ENCODE data around the gene MAP7D3. TPM values are rescaled to one million over a fixed set of nuclear protein-coding genes. Genes with fewer than 3 reads are reported as not detected.

Gene MAP7D3
- total and polyA plus RNA-seq, 10 of the 15 experiments (the other 5 are each of a cell fraction or from before 2014, with no cell fraction given) = 9.1 to 24.0 (median 11.0) TPM

DNA sequence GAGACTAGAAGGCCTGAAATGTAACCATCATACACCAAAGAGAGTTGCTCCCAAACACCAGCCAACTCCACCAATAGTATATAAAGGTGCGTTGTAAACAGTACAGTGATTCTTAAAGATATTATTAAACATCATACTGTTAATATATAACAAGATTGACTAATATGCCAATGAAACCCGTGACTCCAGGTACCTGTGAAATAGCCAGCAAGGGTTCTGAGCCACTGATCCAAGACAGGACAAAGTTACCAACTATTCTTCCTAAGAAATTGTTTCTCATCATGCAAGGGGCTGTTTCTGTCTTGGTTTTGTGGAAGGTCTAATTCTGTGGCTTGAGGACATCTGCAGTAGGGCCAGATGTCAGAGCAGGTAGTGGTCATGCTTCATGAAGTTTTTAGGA lies 56.7 kb downstream of the MAP7D3 start (continued):
- TF ChIP-seq, protein P1, sequence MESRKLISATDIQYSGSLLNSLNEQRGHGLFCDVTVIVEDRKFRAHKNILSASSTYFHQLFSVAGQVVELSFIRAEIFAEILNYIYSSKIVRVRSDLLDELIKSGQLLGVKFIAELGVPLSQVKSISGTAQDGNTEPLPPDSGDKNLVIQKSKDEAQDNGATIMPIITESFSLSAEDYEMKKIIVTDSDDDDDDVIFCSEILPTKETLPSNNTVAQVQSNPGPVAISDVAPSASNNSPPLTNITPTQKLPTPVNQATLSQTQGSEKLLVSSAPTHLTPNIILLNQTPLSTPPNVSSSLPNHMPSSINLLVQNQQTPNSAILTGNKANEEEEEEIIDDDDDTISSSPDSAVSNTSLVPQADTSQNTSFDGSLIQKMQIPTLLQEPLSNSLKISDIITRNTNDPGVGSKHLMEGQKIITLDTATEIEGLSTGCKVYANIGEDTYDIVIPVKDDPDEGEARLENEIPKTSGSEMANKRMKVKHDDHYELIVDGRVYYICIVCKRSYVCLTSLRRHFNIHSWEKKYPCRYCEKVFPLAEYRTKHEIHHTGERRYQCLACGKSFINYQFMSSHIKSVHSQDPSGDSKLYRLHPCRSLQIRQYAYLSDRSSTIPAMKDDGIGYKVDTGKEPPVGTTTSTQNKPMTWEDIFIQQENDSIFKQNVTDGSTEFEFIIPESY (IDR thresholded peaks at IDR 0.05) = no peak
- no peak for TF ChIP-seq SREBF2 (IDR thresholded peaks at IDR 0.05; ENCODE audit: low read length)

DNA sequence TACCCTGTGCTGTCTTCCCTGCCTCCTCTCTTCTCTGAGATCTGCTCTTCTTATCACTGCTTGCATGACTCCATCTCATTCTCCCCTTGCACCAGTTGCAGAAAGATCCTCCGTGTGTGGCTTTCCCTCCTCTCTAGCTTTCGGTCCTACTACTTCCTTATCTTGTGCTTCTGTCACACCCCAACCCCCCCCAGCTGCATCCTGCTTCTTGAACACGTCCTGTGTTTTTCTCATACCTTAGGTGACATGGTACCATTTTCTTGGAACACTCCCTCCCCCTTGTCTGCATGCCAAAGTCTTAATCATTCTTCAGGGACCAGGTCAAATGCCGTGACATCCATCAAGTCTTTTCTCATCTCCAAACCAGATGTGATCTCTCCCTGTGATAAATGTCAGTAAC lies 57.4 kb downstream of the MAP7D3 start:
- ATAC-seq (no peak), DNase-seq (ENCODE audit: low read depth, low spot score) (no peak), FAIRE-seq (no peak)
- ChIA-PET POLR2A (no interaction called here), RAD21 (ENCODE audit: unreplicated experiment) (no interaction called here), SMC1A (ENCODE audit: uncharacterized antibody, unreplicated experiment) (no interaction called here), CTCF (no interaction called here)
- intact Hi-C loops (cut with micrococcal nuclease; ENCODE audit: unreplicated experiment) (no loop called here), in situ Hi-C loops (cut with MboI) (no loop called here)
- 14% methylated on average over 4 of the region's 4 CpGs for WGBS (ENCODE audit: insufficient coverage, insufficient replicate concordance, low lambda C conversion rate, missing lambda C conversion rate)
- Histone ChIP-seq H3K36me3 (ENCODE audit: control insufficient read depth in 2 of 2, insufficient read depth in 2 of 2, low read length in 1 of 2) (no peaks in the 10 kb centered on the region), H4K20me1 (ENCODE audit: control insufficient read depth, insufficient read depth) (no peaks in the 10 kb centered on the region), H3K9ac (ENCODE audit: control insufficient read depth, insufficient read depth, low read length) (no peak overlapping the region), H3K27ac (ENCODE audit: control insufficient read depth, insufficient read depth) (no peak overlapping the region), H3K9me3 (replicated peaks; ENCODE audit: control insufficient read depth, insufficient read depth, low read length) (no peaks in the 10 kb centered on the region), H3K4me1 (ENCODE audit: control insufficient read depth, insufficient read depth, low read length) (no peaks in the 10 kb centered on the region), H3K79me2 (ENCODE audit: control insufficient read depth, insufficient read depth, low read length) (no peaks in the 10 kb centered on the region), H3K4me3 (no peak overlapping the region), H2AFZ (ENCODE audit: control insufficient read depth, low read depth, low read length) (no peak overlapping the region), H3K4me2 (ENCODE audit: control insufficient read depth, insufficient read depth) (no peak overlapping the region), H3K27me3 (replicated peaks in 1 of 2; ENCODE audit: control insufficient read depth in 2 of 2, insufficient read depth in 2 of 2, low read length in 1 of 2) (no peaks in the 10 kb centered on the region; a peak in 1 of 4 replicates)
- no TSS peak for BruUV-seq (replicated peaks)
- TF ChIP-seq MXI1 (IDR thresholded peaks at IDR 0.05; ENCODE audit: low read depth, low read length) = no peak
- no peak for TF ChIP-seq ZNF217 (IDR thresholded peaks at IDR 0.05)
- TF ChIP-seq, protein P2, sequence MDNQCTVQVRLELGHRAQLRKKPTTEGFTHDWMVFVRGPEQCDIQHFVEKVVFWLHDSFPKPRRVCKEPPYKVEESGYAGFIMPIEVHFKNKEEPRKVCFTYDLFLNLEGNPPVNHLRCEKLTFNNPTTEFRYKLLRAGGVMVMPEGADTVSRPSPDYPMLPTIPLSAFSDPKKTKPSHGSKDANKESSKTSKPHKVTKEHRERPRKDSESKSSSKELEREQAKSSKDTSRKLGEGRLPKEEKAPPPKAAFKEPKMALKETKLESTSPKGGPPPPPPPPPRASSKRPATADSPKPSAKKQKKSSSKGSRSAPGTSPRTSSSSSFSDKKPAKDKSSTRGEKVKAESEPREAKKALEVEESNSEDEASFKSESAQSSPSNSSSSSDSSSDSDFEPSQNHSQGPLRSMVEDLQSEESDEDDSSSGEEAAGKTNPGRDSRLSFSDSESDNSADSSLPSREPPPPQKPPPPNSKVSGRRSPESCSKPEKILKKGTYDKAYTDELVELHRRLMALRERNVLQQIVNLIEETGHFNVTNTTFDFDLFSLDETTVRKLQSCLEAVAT (IDR thresholded peaks at IDR 0.05) = no peak
- TF ChIP-seq YY1 (IDR thresholded peaks at IDR 0.05; ENCODE audit: low read depth, low read length) = no peak
- no peak for TF ChIP-seq SMC3 (IDR thresholded peaks at IDR 0.05; ENCODE audit: borderline replicate concordance, low read length)
- no peak for TF ChIP-seq SIN3A (IDR thresholded peaks at IDR 0.05; ENCODE audit: low read depth, low read length)
- no peak for TF ChIP-seq ZNF24 (IDR thresholded peaks at IDR 0.05)
- no peak for TF ChIP-seq STAT3 (IDR thresholded peaks at IDR 0.05; ENCODE audit: low read depth, low read length)
- TF ChIP-seq, protein P3, sequence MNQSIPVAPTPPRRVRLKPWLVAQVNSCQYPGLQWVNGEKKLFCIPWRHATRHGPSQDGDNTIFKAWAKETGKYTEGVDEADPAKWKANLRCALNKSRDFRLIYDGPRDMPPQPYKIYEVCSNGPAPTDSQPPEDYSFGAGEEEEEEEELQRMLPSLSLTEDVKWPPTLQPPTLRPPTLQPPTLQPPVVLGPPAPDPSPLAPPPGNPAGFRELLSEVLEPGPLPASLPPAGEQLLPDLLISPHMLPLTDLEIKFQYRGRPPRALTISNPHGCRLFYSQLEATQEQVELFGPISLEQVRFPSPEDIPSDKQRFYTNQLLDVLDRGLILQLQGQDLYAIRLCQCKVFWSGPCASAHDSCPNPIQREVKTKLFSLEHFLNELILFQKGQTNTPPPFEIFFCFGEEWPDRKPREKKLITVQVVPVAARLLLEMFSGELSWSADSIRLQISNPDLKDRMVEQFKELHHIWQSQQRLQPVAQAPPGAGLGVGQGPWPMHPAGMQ (IDR thresholded peaks at IDR 0.05; ENCODE audit: borderline replicate concordance) = no peak
- TF ChIP-seq ESRRA (IDR thresholded peaks at IDR 0.05; ENCODE audit: low read length) = no peak
- TF ChIP-seq TCF7 (IDR thresholded peaks at IDR 0.05; ENCODE audit: borderline replicate concordance) = no peak

Measured in GM12878 (cell line).